T-helper 17 cell (primary cell): ENCODE results near the gene TRIM38. TPM values are rescaled to one million over a fixed set of nuclear protein-coding genes. Genes with fewer than 3 reads are reported as not detected.

Experiments
- ATAC-seq: fragments of 150-1000 bp; cut with Tn5 transposase; 2 replicates; pipeline ENCODE4 v1.10.0; 2021; ENCODE audit warnings: mild to moderate bottlenecking, moderate library complexity
- DNase-seq, 3 donors: peaks; one replicate each; pipeline versions ENCODE4 v3.0.0 to v3.0.0-alpha.2; 2020 to 2021
- H3K9me3 ChIP-seq: one replicate; pipeline ENCODE4 v1.7.0; 2013; ENCODE audit warnings: low read length, mild to moderate bottlenecking; ENCODE audit not compliant: control insufficient read depth, poor library complexity, severe bottlenecking
- H3K27ac Mint-ChIP-seq: one replicate; pipeline ENCODE4 v1.8.0; 2022; ENCODE audit warnings: mild to moderate bottlenecking, moderate library complexity, mixed read lengths
- H3K27me3 Mint-ChIP-seq: one replicate; pipeline ENCODE4 v1.8.0; 2022; ENCODE audit warnings: mixed read lengths
- H3K36me3 Mint-ChIP-seq: one replicate; pipeline ENCODE4 v1.8.0; 2022; ENCODE audit warnings: low read depth, mixed read lengths
- H3K4me1 Mint-ChIP-seq: one replicate; pipeline ENCODE4 v1.8.0; 2022; ENCODE audit warnings: mild to moderate bottlenecking, mixed read lengths
- H3K4me3 Mint-ChIP-seq: one replicate; pipeline ENCODE4 v1.8.0; 2022; ENCODE audit warnings: mild to moderate bottlenecking, moderate library complexity, mixed read lengths
- total RNA-seq, 4 donors: library from RNA in 2 of 4; stranded (reverse) in 2 of 4; gene quantifications; one replicate each; pipeline ENCODE4 v1.2.3 and lab custom pipeline; 2022 to 2026

TRIM38 gene
- total RNA-seq (10 to 100 TPM; 17.5 to 19.9 TPM), total RNA-seq (lab: John Stamatoyannopoulos, UW) (97.5 to 142 reads per million in 2 donors)

DNA sequence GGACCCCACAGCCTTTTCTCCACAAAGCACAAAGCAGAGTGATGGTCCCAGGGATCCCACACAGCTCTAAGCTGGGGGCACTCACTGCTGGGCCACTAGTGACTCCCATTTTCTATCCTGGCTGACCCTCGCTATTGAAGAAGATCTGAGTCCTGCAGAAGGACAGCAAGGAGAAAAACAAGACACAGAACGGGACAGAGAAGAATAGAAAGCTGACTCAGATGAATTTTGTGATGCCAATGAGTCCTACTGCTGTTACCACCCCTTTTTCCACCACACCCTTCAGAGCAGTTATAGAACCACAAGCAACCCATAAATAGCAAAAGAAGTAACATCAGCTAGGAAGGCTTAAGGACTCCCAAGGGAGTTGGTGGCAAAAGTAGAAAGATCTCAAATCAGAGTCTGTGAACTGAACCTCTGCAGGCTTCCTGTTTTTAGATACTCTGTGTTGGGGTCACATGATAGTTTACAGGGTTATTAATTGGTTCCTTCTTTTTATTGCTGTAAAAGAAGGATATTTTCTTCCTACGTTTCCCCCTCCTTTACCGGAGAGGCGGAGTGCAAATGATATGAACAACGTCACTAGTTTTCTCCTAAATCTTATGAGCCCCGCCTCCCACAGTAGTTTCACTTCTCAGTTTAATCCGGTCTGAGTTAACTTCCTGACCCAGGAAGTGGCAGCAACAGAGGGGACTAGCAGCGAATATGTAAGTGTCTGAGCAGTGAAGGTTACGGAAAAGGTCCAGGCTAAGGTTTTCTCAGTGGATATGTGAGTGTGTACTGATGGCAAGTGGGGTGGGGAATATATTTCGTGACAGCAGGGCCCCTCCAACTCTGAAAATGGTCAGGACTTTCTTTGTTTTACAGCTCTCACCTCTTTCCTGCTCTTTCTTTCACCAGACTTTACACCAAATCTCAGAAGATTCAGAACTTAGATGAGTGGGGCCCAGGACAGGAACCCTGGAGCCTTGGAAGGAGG, at the start of gene TRIM38:
TSS of gene TRIM38 (plus strand) at position 654 of the 979 bp plus-strand sequence. CDS start 3,721 bp downstream, outside the sequence.
- H3K27ac Mint-ChIP-seq = peak within 1 kb of the TSS; percentile 98
- DNase-seq (peak; percentile 41 to 56 (median 53)), ATAC-seq (peak; percentile 89)
- no peaks in the 10 kb centered on the region for H3K9me3 ChIP-seq
- H3K36me3 Mint-ChIP-seq = peaks cover 7% of the 10 kb centered on the region
- peak within 1 kb of the TSS; percentile 100 for H3K4me3 Mint-ChIP-seq
- H3K4me1 Mint-ChIP-seq = peaks cover 74% of the 10 kb centered on the region
- H3K27me3 Mint-ChIP-seq = no peaks in the 10 kb centered on the region

GRCh38 chr6:25913741-25914140, 48.9 kb upstream of the TRIM38 start:
- DNase-seq (no peak), ATAC-seq (no peak)
- H3K4me3 Mint-ChIP-seq = no peak overlapping the region
- no peaks in the 10 kb centered on the region for H3K9me3 ChIP-seq
- no peaks in the 10 kb centered on the region for H3K4me1 Mint-ChIP-seq
- H3K27ac Mint-ChIP-seq = no peak overlapping the region
- H3K27me3 Mint-ChIP-seq = peaks cover 31% of the 10 kb centered on the region
- H3K36me3 Mint-ChIP-seq = peaks cover 10% of the 10 kb centered on the region

DNA sequence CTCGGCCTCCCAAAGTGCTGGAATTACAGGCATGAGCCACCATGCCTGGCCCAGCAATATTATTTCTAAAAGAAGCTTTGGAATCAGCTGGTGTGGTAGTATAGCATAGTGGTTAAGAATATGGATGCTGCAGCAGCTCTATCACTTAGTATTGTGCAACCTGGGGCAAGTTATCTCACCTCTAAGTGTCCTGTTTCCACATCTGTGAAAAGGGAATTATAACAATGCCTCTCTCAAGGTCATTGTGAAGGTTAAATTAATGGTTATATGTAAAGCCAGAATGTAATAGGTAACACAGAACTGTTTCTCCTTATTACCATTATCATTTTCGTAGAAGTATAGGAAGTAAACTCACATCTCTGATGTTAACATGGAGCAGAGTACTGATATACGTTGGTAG, 46.3 kb upstream of the TRIM38 start:
- Mint-ChIP-seq H3K4me1 (peaks cover 2% of the 10 kb centered on the region), H3K27me3 (peaks cover 37% of the 10 kb centered on the region), H3K36me3 (peaks cover 10% of the 10 kb centered on the region), H3K4me3 (no peak overlapping the region), H3K27ac (no peak overlapping the region)
- H3K9me3 ChIP-seq = no peaks in the 10 kb centered on the region
- DNase-seq (no peak), ATAC-seq (no peak)

GRCh38 chr6:25916789-25917490, 45.7 kb upstream of the TRIM38 start:
- Mint-ChIP-seq H3K4me1 (peaks cover 2% of the 10 kb centered on the region), H3K36me3 (peaks cover 10% of the 10 kb centered on the region), H3K27me3 (peaks cover 36% of the 10 kb centered on the region), H3K27ac (no peak overlapping the region), H3K4me3 (no peak overlapping the region)
- no peak for DNase-seq
- H3K9me3 ChIP-seq = no peaks in the 10 kb centered on the region
- no peak for ATAC-seq

- Mint-ChIP-seq H3K4me3 (no peak overlapping the region), H3K27ac (no peak overlapping the region), H3K36me3 (peaks cover 8% of the 10 kb centered on the region), H3K4me1 (peaks cover 2% of the 10 kb centered on the region), H3K27me3 (peaks cover 28% of the 10 kb centered on the region)
- H3K9me3 ChIP-seq = no peaks in the 10 kb centered on the region
- ATAC-seq (no peak), DNase-seq (no peak)
Measured at GRCh38 chr6:25918083-25918683, 44.4 kb upstream of the TRIM38 start.

DNA sequence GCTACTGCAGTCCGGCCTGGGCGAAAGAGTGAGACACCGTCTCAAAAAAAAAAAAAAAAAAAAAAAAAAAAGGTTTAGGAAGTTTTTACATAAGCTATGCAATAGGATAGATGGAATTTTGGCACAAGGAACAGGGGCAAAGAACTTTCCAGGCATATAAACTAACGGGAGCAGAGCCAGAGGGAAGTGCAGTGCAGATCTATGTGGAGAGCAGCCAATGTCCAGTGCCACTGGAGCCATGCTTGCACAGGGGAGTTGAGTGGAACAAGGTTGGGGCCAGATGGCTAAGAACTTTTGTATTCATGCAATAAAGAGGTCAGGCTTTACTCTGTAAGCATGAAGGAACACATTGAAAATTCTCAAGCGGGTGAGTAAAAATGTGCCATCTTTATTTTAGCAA, 42.9 kb upstream of the TRIM38 start:
- H3K27ac Mint-ChIP-seq = no peak overlapping the region
- peaks cover 19% of the 10 kb centered on the region for H3K27me3 Mint-ChIP-seq
- DNase-seq (no peak), ATAC-seq (no peak)
- H3K36me3 Mint-ChIP-seq = peaks cover 3% of the 10 kb centered on the region
- peaks cover 2% of the 10 kb centered on the region for H3K4me1 Mint-ChIP-seq
- H3K4me3 Mint-ChIP-seq = no peak overlapping the region
- H3K9me3 ChIP-seq = no peaks in the 10 kb centered on the region

- Mint-ChIP-seq H3K4me1 (peaks cover 2% of the 10 kb centered on the region), H3K27me3 (peaks cover 10% of the 10 kb centered on the region), H3K4me3 (no peak overlapping the region), H3K36me3 (no peaks in the 10 kb centered on the region), H3K27ac (no peak overlapping the region)
- DNase-seq (no peak), ATAC-seq (no peak)
- H3K9me3 ChIP-seq = no peaks in the 10 kb centered on the region
Measured at GRCh38 chr6:25921525-25922203, 40.9 kb upstream of the TRIM38 start.

GRCh38 chr6:25922301-25922700, 40.3 kb upstream of the TRIM38 start:
- H3K9me3 ChIP-seq = no peaks in the 10 kb centered on the region
- Mint-ChIP-seq H3K36me3 (no peaks in the 10 kb centered on the region), H3K27me3 (peaks cover 10% of the 10 kb centered on the region), H3K27ac (no peak overlapping the region), H3K4me3 (no peak overlapping the region), H3K4me1 (peaks cover 2% of the 10 kb centered on the region)
- ATAC-seq (no peak), DNase-seq (no peak)

GRCh38 chr6:25925876-25926275, 36.7 kb upstream of the TRIM38 start:
- Mint-ChIP-seq H3K36me3 (no peaks in the 10 kb centered on the region), H3K27ac (no peak overlapping the region), H3K4me3 (no peak overlapping the region), H3K4me1 (no peaks in the 10 kb centered on the region), H3K27me3 (peaks cover 4% of the 10 kb centered on the region)
- no peak for ATAC-seq
- no peak for DNase-seq
- no peaks in the 10 kb centered on the region for H3K9me3 ChIP-seq

DNA sequence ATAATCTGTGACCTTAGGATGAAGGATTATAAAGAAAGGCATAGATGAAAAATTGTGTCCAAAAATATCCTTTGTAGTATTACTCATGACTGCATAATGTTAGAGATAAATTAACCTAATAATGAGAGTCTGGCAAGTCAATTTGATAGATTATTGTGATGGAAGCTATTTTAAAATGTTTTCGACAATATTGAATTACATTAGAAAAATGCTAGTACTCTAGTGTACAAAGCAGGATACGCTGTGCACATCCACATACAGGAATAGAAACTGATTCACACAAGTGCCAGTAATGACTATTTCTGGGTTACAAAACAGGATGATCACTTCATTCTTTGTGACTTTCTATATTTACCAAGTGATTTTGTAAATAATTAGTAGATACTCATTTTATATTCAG, 35.4 kb upstream of the TRIM38 start:
- no peaks in the 10 kb centered on the region for H3K36me3 Mint-ChIP-seq
- no peak overlapping the region for H3K27ac Mint-ChIP-seq
- no peaks in the 10 kb centered on the region for H3K4me1 Mint-ChIP-seq
- H3K27me3 Mint-ChIP-seq = peaks cover 10% of the 10 kb centered on the region
- DNase-seq (no peak), ATAC-seq (no peak)
- no peak overlapping the region for H3K4me3 Mint-ChIP-seq
- H3K9me3 ChIP-seq = no peaks in the 10 kb centered on the region

DNA sequence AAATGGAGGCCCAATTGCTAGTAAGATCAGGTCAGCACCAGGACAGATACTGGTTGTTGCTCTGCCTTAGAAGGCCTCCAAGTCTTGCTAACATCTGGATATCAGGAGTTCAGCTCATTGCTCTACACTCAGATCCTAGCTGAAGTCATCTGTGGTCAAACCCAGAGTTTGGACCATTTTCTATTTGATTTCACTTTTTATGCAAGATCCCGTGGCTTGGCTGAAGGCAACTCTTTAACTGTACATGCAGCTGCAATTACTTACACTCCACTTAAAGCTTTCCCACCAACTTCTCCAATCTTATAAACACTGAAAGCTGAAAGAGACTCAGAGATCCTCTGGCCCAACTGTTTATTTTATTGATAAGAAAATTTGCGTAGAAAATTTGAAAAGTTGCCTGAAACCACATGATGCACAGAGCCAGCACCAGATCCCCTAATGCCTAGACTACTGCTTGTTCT, 34.8 kb upstream of the TRIM38 start:
- ATAC-seq (no peak), DNase-seq (no peak)
- Mint-ChIP-seq H3K27ac (no peak overlapping the region), H3K36me3 (no peaks in the 10 kb centered on the region), H3K4me3 (no peak overlapping the region), H3K4me1 (no peaks in the 10 kb centered on the region), H3K27me3 (peaks cover 11% of the 10 kb centered on the region)
- no peaks in the 10 kb centered on the region for H3K9me3 ChIP-seq

DNA sequence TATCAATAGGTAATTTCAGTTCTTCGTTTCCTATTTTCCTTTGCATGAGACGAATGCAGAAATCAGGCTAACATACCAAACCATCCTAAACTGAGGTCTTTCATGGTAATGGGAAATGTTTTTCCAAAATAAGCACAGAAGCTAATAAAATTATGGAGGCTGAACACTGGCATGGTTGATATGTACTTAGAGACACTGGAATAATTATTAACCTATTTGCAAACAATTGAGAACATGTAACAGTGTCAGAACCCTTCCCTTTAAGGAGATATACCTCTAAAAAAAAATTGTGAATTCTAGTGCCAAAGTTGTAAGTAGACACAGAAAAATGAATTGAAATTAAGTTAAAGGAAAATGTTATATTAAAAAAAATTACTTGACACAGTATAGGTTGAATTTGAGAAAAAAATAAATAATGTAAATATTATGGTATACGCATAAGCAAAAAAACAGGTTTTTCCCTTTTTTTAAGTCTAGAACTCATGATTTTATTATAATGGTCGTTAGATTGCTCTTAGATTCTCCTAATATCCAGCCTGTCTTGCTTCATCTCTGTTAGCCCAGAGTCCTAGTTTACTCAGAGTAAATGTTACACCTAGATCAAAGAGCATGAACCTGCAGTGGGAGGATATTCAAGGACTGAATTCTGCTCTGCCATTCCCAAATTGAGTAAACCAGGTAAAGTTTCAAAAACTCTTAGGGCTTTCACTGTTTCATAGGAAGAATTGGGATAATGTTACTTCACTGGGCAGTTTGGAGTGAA, 33.9 kb upstream of the TRIM38 start:
- DNase-seq (no peak), ATAC-seq (no peak)
- Mint-ChIP-seq H3K27me3 (peaks cover 12% of the 10 kb centered on the region), H3K4me1 (no peaks in the 10 kb centered on the region), H3K36me3 (no peaks in the 10 kb centered on the region), H3K4me3 (no peak overlapping the region), H3K27ac (no peak overlapping the region)
- H3K9me3 ChIP-seq = no peaks in the 10 kb centered on the region
